Liver (tissue), 3 donors: ENCODE data around the gene MYBPH.

Source experiments
- JUND ChIP-seq, 2 donors: IDR thresholded peaks; 2 replicates each; pipeline ENCODE4 v1.6.1; 2016; ENCODE audit warnings: antibody characterized with exemption in 2 of 2
- TAF1 ChIP-seq: conservative IDR thresholded peaks from 2 replicates; pipeline ENCODE4 v1.6.1; 2016; ENCODE audit warnings: antibody characterized with exemption, mild to moderate bottlenecking
- ZBTB33 ChIP-seq: IDR thresholded peaks from 2 replicates; pipeline ENCODE4 v1.6.1; 2016; ENCODE audit warnings: antibody characterized with exemption
- TF ChIP-seq, protein P1 (sequence below): IDR thresholded peaks from 2 replicates; pipeline ENCODE4 v1.6.1; 2016; ENCODE audit warnings: antibody characterized with exemption
- TF ChIP-seq, protein P2 (sequence below): fragments of 150-350 bp; IDR thresholded peaks from 2 replicates; pipeline ENCODE4 v1.5.1; 2017; ENCODE audit warnings: improper control_type of control experiment, low read depth, low read length; ENCODE audit not compliant: missing input control
- donor health status: healthy.
- donor health status: healthy.

- no peak for TF ChIP-seq TAF1
- TF ChIP-seq, protein P1, sequence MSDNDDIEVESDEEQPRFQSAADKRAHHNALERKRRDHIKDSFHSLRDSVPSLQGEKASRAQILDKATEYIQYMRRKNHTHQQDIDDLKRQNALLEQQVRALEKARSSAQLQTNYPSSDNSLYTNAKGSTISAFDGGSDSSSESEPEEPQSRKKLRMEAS: no peak
- TF ChIP-seq, protein P2, sequence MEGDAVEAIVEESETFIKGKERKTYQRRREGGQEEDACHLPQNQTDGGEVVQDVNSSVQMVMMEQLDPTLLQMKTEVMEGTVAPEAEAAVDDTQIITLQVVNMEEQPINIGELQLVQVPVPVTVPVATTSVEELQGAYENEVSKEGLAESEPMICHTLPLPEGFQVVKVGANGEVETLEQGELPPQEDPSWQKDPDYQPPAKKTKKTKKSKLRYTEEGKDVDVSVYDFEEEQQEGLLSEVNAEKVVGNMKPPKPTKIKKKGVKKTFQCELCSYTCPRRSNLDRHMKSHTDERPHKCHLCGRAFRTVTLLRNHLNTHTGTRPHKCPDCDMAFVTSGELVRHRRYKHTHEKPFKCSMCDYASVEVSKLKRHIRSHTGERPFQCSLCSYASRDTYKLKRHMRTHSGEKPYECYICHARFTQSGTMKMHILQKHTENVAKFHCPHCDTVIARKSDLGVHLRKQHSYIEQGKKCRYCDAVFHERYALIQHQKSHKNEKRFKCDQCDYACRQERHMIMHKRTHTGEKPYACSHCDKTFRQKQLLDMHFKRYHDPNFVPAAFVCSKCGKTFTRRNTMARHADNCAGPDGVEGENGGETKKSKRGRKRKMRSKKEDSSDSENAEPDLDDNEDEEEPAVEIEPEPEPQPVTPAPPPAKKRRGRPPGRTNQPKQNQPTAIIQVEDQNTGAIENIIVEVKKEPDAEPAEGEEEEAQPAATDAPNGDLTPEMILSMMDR: no peak
- no peak for TF ChIP-seq JUND (IDR thresholded peaks at IDR 0.05)
- TF ChIP-seq ZBTB33: no peak
These were observed 39.1 kb downstream of the MYBPH start for GRCh38 chr1:203136409-203137042.
